H9 (cell line): ENCODE measurements around the gene EDAR. TPM values are rescaled to one million over a fixed set of nuclear protein-coding genes. Genes with fewer than 3 reads are reported as not detected.

ENCODE experiments used
- DNase-seq: peaks from one replicate; pipeline ENCODE4 v3.0.0-alpha.2; 2017
- H2AFZ ChIP-seq: one replicate; pipeline ENCODE4 v1.6.1; 2013; ENCODE audit warnings: mild to moderate bottlenecking, low read length, control low read depth, moderate library complexity
- H2AK5ac ChIP-seq: 2 replicates; pipeline ENCODE4 v1.6.1; 2013; ENCODE audit warnings: low read length, control low read depth, mixed read lengths; ENCODE audit not compliant: insufficient read length
- H2BK120ac ChIP-seq: one replicate; pipeline ENCODE4 v1.6.1; 2013; ENCODE audit warnings: low read depth, mild to moderate bottlenecking, low read length, control low read depth, inconsistent platforms; ENCODE audit not compliant: poor library complexity, severe bottlenecking
- H2BK12ac ChIP-seq: 2 replicates; pipeline ENCODE4 v1.6.1; 2013; ENCODE audit warnings: low read length, control low read depth, mixed read lengths, low read depth; ENCODE audit not compliant: insufficient read length
- H2BK15ac ChIP-seq: 2 replicates; pipeline ENCODE4 v1.6.1; 2013; ENCODE audit warnings: low read depth, low read length, control low read depth
- H2BK20ac ChIP-seq: one replicate; pipeline ENCODE4 v1.6.1; 2013; ENCODE audit warnings: low read depth, mild to moderate bottlenecking, low read length, control low read depth, inconsistent platforms; ENCODE audit not compliant: poor library complexity, severe bottlenecking
- H2BK5ac ChIP-seq: 2 replicates; pipeline ENCODE4 v1.6.1; 2013; ENCODE audit warnings: low read length, control low read depth, mixed read lengths; ENCODE audit not compliant: insufficient read length
- H3K14ac ChIP-seq: 2 replicates; pipeline ENCODE4 v1.6.1; 2013; ENCODE audit warnings: low read length, control low read depth; ENCODE audit not compliant: insufficient read depth
- H3K18ac ChIP-seq: 2 replicates; pipeline ENCODE4 v1.6.1; 2013; ENCODE audit warnings: low read depth, mild to moderate bottlenecking, mixed read lengths, low read length, control low read depth; ENCODE audit not compliant: insufficient read length
- H3K23ac ChIP-seq: 2 replicates; pipeline ENCODE4 v1.6.1; 2013; ENCODE audit warnings: low read length, control low read depth, mixed read lengths, low read depth; ENCODE audit not compliant: insufficient read length
- H3K23me2 ChIP-seq: 2 replicates; pipeline ENCODE4 v1.6.1; 2013; ENCODE audit warnings: low read depth, mild to moderate bottlenecking, mixed read lengths, low read length, control low read depth; ENCODE audit not compliant: insufficient read length, poor library complexity, severe bottlenecking
- H3K27ac ChIP-seq: 2 replicates; pipeline ENCODE4 v1.5.1; 2013; ENCODE audit warnings: low read length, control low read depth, mixed read lengths, low read depth; ENCODE audit not compliant: insufficient read length
- H3K27me3 ChIP-seq: 2 replicates; pipeline ENCODE4 v1.6.1; 2013; ENCODE audit warnings: low read length, control low read depth, inconsistent platforms; ENCODE audit not compliant: insufficient read depth
- H3K4ac ChIP-seq: 2 replicates; pipeline ENCODE4 v1.6.1; 2013; ENCODE audit warnings: low read depth, mild to moderate bottlenecking, control low read depth, inconsistent platforms, low read length, moderate library complexity
- H3K4me1 ChIP-seq: 2 replicates; pipeline ENCODE4 v1.6.1; 2013; ENCODE audit warnings: low read length, control low read depth, inconsistent platforms; ENCODE audit not compliant: insufficient read depth
- H3K4me2 ChIP-seq: 2 replicates; pipeline ENCODE4 v1.6.1; 2013; ENCODE audit warnings: low read length, control low read depth, mixed read lengths; ENCODE audit not compliant: insufficient read length, insufficient read depth
- H3K56ac ChIP-seq: 2 replicates; pipeline ENCODE4 v1.6.1; 2013; ENCODE audit warnings: low read depth, mild to moderate bottlenecking, mixed read lengths, low read length, control low read depth; ENCODE audit not compliant: insufficient read length
- H3K79me1 ChIP-seq: 2 replicates; pipeline ENCODE4 v1.6.1; 2013; ENCODE audit warnings: low read depth, mild to moderate bottlenecking, moderate library complexity, low read length, control low read depth, inconsistent platforms; ENCODE audit not compliant: insufficient read depth, poor library complexity, severe bottlenecking
- H3K79me2 ChIP-seq: 2 replicates; pipeline ENCODE4 v1.6.1; 2013; ENCODE audit warnings: low read length, control low read depth, inconsistent platforms; ENCODE audit not compliant: insufficient read depth
- H3K9ac ChIP-seq: 2 replicates; pipeline ENCODE4 v1.6.1; 2013; ENCODE audit warnings: low read length, control low read depth, mixed read lengths; ENCODE audit not compliant: insufficient read length; ENCODE audit errors: extremely low read depth
- H3K9me3 ChIP-seq: one replicate; pipeline ENCODE4 v1.6.1; 2013; ENCODE audit warnings: low read depth, low read length, inconsistent platforms; ENCODE audit not compliant: control insufficient read depth
- H3T11ph ChIP-seq: one replicate; pipeline ENCODE4 v1.6.1; 2013; ENCODE audit warnings: mild to moderate bottlenecking, low read length, control low read depth, inconsistent platforms
- H4K20me1 ChIP-seq: one replicate; pipeline ENCODE4 v1.6.1; 2013; ENCODE audit not compliant: control insufficient read depth, insufficient read length, insufficient read depth
- H4K5ac ChIP-seq: 2 replicates; pipeline ENCODE4 v1.6.1; 2013; ENCODE audit warnings: low read depth, mild to moderate bottlenecking, mixed read lengths, low read length, control low read depth; ENCODE audit not compliant: insufficient read length
- H4K8ac ChIP-seq: replicated peaks from 2 replicates; pipeline ENCODE4 v1.6.1; 2013; ENCODE audit warnings: low read length, control low read depth, mixed read lengths, low read depth; ENCODE audit not compliant: insufficient read length
- H4K91ac ChIP-seq: 2 replicates; pipeline ENCODE4 v1.6.1; 2013; ENCODE audit warnings: low read depth, mild to moderate bottlenecking, moderate library complexity, mixed read lengths, low read length, control low read depth; ENCODE audit not compliant: insufficient read length
- H3K27ac Mint-ChIP-seq, 3 experiments: 2 replicates in 2 of 3; 3 replicates in 1 of 3; pipeline ENCODE4 v1.8.0; 2020 to 2021; ENCODE audit warnings: mixed read lengths in 3 of 3, mild to moderate bottlenecking in 1 of 3, moderate library complexity in 1 of 3
- H3K27me3 Mint-ChIP-seq: 2 replicates; pipeline ENCODE4 v1.8.0; 2021; ENCODE audit warnings: low read depth, mild to moderate bottlenecking, moderate library complexity, mixed read lengths
- H3K36me3 Mint-ChIP-seq, 3 experiments: 2 replicates in 2 of 3; 3 replicates in 1 of 3; pipeline ENCODE4 v1.8.0; 2020 to 2021; ENCODE audit warnings: low read depth in 3 of 3, mixed read lengths in 3 of 3; ENCODE audit not compliant: insufficient read depth in 1 of 3
- H3K4me1 Mint-ChIP-seq, 2 experiments: 2 replicates each; pipeline ENCODE4 v1.8.0; 2020; ENCODE audit warnings: mixed read lengths in 2 of 2
- H3K4me3 Mint-ChIP-seq, 2 experiments: 2 replicates in 1 of 2; 3 replicates in 1 of 2; pipeline ENCODE4 v1.8.0; 2020 to 2021; ENCODE audit warnings: mild to moderate bottlenecking in 2 of 2, mixed read lengths in 2 of 2, moderate library complexity in 1 of 2
- H3K9me3 Mint-ChIP-seq, 2 experiments: 2 replicates in 1 of 2; 3 replicates in 1 of 2; pipeline ENCODE4 v1.8.0; 2020; ENCODE audit warnings: mild to moderate bottlenecking in 2 of 2, mixed read lengths in 2 of 2, moderate library complexity in 1 of 2
- WGBS: extraction: QIAGEN DNeasy Blood & Tissue Kit; methylation state at CpG from one replicate; pipeline ENCODE4 v1.1.7; 2013; ENCODE audit warnings: missing lambda C conversion rate, low lambda C conversion rate, mixed read lengths; ENCODE audit not compliant: insufficient read length; ENCODE audit errors: extremely low coverage; 5-methylcytosine and 5-hydroxymethylcytosine counted together
- total RNA-seq: library from RNA; stranded (reverse); gene quantifications from 2 replicates; pipeline ENCODE4 v1.2.1, GENCODE V29; 2021
- TF ChIP-seq, protein P1 (sequence below): fragments of 200-600 bp; sonication (generic); conservative IDR thresholded peaks from 3 replicates; pipeline ENCODE4 v1.8.0; 2021; ENCODE audit warnings: antibody characterized with exemption, mild to moderate bottlenecking

EDAR gene
- total RNA-seq, 1 experiment from 2014 or later: not detected

DNA sequence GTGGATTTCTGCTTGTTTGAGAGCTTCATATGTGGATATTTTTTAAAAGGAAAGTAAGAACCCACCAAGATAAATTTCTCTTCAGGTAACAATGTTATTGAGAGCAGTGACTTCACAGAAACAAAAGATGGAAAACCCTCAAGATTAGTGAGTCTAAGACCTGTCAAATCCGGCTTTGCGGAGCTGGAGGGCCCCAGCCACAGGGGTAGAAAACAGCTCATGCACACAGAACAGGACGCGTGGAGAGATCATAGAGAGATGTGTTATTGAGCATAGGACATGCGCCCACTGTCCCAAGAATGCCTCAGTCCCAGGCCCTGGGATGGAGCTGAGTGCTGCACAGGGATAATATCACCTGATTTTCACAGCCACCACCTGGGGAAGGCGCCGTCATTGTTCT, 21.3 kb downstream of the EDAR start:
- no peak overlapping the region for H3K4me2 ChIP-seq

More for the DNA sequence above, 21.3 kb downstream of the EDAR start:
- Histone ChIP-seq H3K27ac (no peak overlapping the region), H3K4ac (no peak overlapping the region), H3K79me1 (no peaks in the 10 kb centered on the region), H3K27me3 (no peaks in the 10 kb centered on the region), H4K20me1 (no peaks in the 10 kb centered on the region), H2BK20ac (no peak overlapping the region), H4K8ac (no peak overlapping the region), H3K23ac (no peak overlapping the region), H3K23me2 (no peaks in the 10 kb centered on the region), H3K9me3 (no peaks in the 10 kb centered on the region), H3K79me2 (no peaks in the 10 kb centered on the region), H4K5ac (no peak overlapping the region), H2BK12ac (no peak overlapping the region), H2BK5ac (no peak overlapping the region), H3K9ac (no peak overlapping the region), H3K56ac (no peak overlapping the region), H2BK15ac (no peak overlapping the region), H2AK5ac (no peak overlapping the region), H2AFZ (no peak overlapping the region), H3K18ac (no peak overlapping the region), H4K91ac (no peak overlapping the region), H2BK120ac (no peak overlapping the region), H3K14ac (no peak overlapping the region), H3T11ph (no peak overlapping the region), H3K4me1 (peaks cover 2% of the 10 kb centered on the region; the same call in 1 of the 2 replicates)
- no peak overlapping the region for H3K4me3 Mint-ChIP-seq
- H3K4me1 Mint-ChIP-seq: peaks cover 23 to 25% of the 10 kb centered on the region in 2 experiments
- WGBS: no CpG with 5 or more reads among the region's 7 CpGs
- DNase-seq: no peak
- TF ChIP-seq, protein P1, sequence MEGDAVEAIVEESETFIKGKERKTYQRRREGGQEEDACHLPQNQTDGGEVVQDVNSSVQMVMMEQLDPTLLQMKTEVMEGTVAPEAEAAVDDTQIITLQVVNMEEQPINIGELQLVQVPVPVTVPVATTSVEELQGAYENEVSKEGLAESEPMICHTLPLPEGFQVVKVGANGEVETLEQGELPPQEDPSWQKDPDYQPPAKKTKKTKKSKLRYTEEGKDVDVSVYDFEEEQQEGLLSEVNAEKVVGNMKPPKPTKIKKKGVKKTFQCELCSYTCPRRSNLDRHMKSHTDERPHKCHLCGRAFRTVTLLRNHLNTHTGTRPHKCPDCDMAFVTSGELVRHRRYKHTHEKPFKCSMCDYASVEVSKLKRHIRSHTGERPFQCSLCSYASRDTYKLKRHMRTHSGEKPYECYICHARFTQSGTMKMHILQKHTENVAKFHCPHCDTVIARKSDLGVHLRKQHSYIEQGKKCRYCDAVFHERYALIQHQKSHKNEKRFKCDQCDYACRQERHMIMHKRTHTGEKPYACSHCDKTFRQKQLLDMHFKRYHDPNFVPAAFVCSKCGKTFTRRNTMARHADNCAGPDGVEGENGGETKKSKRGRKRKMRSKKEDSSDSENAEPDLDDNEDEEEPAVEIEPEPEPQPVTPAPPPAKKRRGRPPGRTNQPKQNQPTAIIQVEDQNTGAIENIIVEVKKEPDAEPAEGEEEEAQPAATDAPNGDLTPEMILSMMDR: no peak
- no peak overlapping the region for H3K27ac Mint-ChIP-seq
- no peaks in the 10 kb centered on the region; the same call in none of the 2 replicates for H3K27me3 Mint-ChIP-seq
- H3K36me3 Mint-ChIP-seq: no peaks in the 10 kb centered on the region
- H3K9me3 Mint-ChIP-seq: no peaks in the 10 kb centered on the region; a peak in 1 of 5 replicates
